IPS-20b (cell line): Measurements from ENCODE around the gene SND1.

Experiments
- H3K27ac ChIP-seq: one replicate; pipeline ENCODE4 v1.5.1; 2013; ENCODE audit warnings: low read length
- H3K27me3 ChIP-seq: 2 replicates; pipeline ENCODE4 v1.6.1; 2013; ENCODE audit warnings: mild to moderate bottlenecking, low read length, inconsistent platforms; ENCODE audit not compliant: insufficient read depth
- H3K36me3 ChIP-seq: 2 replicates; pipeline ENCODE4 v1.6.1; 2013; ENCODE audit warnings: low read depth, mild to moderate bottlenecking, inconsistent platforms, low read length, moderate library complexity; ENCODE audit not compliant: insufficient read depth
- H3K4me1 ChIP-seq: 2 replicates; pipeline ENCODE4 v1.6.1; 2013; ENCODE audit warnings: mild to moderate bottlenecking, control low read depth, inconsistent platforms, low read length, moderate library complexity; ENCODE audit not compliant: insufficient read depth
- H3K4me3 ChIP-seq: 2 replicates; pipeline ENCODE4 v1.5.1; 2013; ENCODE audit warnings: mild to moderate bottlenecking, low read length, inconsistent platforms
- H3K9ac ChIP-seq: 2 replicates; pipeline ENCODE4 v1.6.1; 2013; ENCODE audit warnings: low read depth, mild to moderate bottlenecking, inconsistent platforms, low read length, moderate library complexity
- H3K9me3 ChIP-seq: 2 replicates; pipeline ENCODE4 v1.6.1; 2013; ENCODE audit warnings: mild to moderate bottlenecking, low read depth, low read length, inconsistent platforms; ENCODE audit not compliant: insufficient read depth

SND1 gene

DNA sequence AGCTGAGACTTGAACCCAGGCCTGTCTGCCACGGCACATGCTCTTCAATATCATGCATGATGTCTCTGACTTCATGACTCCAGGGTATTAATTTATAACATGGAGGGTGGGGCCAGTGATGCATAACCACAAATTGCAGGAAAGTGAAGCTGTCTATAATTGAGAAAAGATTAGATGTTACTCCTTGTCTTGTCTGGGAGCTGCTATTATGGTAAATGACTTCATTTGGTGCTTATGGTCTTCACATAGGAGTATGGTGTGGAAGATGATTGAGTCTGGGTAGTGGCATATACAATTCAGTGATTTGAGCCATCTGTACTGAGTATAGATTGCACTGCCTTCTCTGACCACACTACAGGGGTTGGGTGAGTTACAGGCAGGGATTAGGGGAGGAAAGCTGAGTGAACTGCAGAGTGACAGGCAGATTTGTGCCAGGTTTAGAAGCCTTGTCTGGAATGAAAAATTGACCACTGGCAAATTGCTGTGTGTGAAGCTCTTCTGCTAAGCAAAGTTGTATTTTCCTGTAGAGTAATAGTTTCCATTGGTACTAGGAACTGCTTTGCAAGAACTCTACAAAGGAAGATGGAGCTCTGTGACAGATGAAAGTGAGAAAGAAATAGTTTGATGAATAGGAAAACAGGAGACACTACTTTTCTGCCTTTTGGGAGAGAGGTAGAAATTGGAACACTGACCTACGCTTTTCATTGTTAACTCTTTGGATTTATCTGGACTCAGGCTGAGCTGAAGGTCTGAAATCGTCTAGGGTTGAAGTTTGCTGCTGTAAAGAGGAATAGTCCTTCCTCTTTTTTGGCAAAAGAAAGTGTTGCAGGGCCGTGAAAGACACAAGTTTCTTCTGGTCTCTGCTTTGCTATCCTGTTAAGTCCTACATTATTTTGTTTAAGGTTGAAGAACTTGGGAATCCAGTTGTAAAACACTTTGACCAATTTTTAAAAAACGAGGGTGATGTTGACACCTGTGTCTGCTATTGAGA is 2.7 kb downstream of the SND1 start:
- Histone ChIP-seq H3K27me3 (no peaks in the 10 kb centered on the region), H3K9ac (no peak overlapping the region; the same call in 1 of the 2 replicates), H3K27ac (no peak overlapping the region), H3K4me1 (peaks cover 28% of the 10 kb centered on the region), H3K9me3 (no peaks in the 10 kb centered on the region), H3K36me3 (peaks cover 40% of the 10 kb centered on the region; the same call in 1 of the 2 replicates), H3K4me3 (peak overlapping the region; percentile 86)

DNA sequence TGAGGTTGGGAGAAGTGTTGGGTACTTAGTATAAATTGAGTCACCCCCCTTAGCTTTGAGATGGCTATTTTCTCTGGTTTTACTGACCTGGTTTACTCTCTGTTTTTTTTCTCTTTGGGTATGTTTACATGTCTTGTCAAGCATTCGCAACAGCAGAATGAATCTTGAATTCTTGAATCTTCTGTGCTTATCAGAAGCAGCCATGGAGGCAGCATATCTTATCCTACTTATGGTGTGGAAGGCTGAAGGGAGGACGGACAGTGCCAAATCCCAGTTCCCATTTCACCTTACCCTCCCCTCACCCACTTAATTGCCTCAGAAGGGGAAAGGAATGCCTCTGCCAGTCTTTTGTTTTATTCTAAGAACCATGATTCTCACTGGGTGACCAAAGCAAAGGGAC is 3.7 kb downstream of the SND1 start:
- peaks cover 36% of the 10 kb centered on the region for H3K4me1 ChIP-seq
- H3K27ac ChIP-seq, result no peak overlapping the region
- H3K9me3 ChIP-seq, result no peaks in the 10 kb centered on the region
- 0 out of 2 replicates have a peak overlapping the region, but pooled peaks have one; percentile 86 for H3K4me3 ChIP-seq
- peak overlapping the region; percentile 13 for H3K9ac ChIP-seq
- H3K27me3 ChIP-seq, result no peaks in the 10 kb centered on the region
- H3K36me3 ChIP-seq, result peaks cover 49% of the 10 kb centered on the region; the same call in 1 of the 2 replicates

DNA sequence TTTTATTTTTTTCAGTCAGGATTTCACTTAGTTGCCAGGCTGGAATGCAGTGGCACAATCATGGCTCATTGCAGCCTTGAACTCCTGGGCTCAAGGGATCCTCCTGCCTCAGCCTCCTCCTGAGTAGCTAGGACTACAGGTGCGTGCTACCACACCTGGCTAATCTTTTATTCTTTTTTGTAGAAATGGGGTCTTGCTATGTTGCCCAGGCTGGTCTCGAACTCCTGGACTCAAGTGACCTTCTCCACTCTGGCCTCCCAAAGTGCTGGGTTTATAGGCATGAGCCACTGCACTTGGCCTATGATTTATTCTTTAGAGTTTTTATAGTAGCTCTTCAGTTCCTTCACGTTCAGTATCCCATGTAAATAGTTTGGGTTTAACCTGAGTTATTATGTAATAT is 5.5 kb downstream of the SND1 start:
- Histone ChIP-seq H3K9ac (no peak overlapping the region), H3K4me1 (peaks cover 41% of the 10 kb centered on the region), H3K36me3 (peaks cover 58% of the 10 kb centered on the region; the same call in 1 of the 2 replicates), H3K27ac (no peak overlapping the region), H3K27me3 (no peaks in the 10 kb centered on the region), H3K4me3 (no peak overlapping the region), H3K9me3 (no peaks in the 10 kb centered on the region)

DNA sequence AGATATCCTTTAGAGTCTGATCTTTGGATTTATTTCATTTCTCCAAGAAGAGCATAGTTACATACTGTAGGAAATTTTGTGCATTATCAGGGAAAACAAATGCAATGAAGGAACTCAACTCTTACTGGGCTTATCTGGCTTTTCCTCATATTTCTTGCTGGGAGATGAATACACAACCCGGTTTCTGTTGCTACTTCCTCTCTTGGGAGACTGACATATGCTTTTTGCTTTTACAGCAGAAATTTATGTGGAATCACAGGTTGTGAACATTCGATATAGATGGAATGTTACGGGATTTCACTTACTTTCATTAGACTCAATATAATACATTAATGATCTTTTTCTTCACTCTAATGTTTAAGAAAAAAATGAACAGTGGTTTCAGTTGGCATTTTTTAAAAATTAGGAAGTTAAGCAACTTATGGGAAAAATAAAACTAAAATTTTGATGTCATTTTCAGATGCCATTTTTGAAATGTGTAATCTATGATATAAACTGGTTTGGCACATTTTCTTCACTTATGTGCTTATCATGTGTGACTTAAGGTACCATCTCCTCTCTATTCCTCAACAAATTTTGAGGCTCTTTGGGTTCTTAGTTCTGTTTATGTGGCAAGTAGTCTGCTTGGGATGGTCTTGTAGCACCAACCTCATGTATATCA is 7.1 kb downstream of the SND1 start:
- peaks cover 53% of the 10 kb centered on the region; the same call in 1 of the 2 replicates for H3K36me3 ChIP-seq
- H3K27ac ChIP-seq, result no peak overlapping the region

DNA sequence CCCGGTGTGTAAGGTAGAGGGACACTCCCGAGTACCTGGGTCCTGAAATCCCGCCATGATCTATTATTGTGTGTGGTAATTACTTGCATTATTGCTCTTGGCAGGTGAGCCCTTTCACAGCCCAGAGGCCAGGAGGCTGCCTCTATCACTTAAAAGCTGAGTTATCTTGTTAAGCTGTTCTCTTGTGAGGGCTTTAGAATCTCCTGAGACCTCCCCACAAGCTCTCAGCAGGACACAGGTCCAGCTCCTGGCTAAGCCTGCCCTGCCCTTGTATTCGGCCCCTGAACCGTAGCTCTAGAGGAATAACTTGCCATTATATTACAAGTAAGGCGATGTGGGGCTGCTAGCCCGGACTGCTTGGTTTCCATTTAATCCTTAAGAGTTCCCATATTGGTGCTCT is 13.9 kb downstream of the SND1 start:
- Histone ChIP-seq H3K4me1 (peaks cover 34% of the 10 kb centered on the region), H3K9me3 (no peaks in the 10 kb centered on the region), H3K4me3 (peak overlapping the region; percentile 52; the same call in 1 of the 2 replicates), H3K9ac (no peak overlapping the region), H3K27me3 (no peaks in the 10 kb centered on the region), H3K36me3 (peaks cover 14% of the 10 kb centered on the region), H3K27ac (no peak overlapping the region)

More for the DNA sequence above, 7.1 kb downstream of the SND1 start:
- Histone ChIP-seq H3K27me3 (no peaks in the 10 kb centered on the region), H3K4me1 (peaks cover 36% of the 10 kb centered on the region), H3K9ac (no peak overlapping the region), H3K9me3 (no peaks in the 10 kb centered on the region), H3K4me3 (no peak overlapping the region)

DNA sequence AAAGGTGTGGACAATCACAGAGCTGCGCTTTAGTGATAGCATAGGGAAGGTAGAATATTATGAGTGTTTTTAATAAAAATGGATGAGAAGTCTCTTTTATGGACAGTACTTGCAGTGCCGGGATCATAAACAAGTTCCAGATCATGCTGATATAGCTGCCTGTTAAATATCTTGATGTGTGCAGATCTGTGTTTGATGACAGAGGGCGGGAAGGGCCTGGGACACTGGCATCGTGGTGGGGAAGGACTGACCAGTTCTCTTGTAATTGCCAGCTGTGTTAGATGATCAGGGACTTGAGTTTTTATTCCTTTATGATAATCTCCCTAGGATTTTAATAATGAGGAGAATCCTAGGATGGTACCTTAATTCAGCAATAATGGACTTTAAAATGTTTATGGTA is 14.6 kb downstream of the SND1 start:
- Histone ChIP-seq H3K9ac (0 out of 2 replicates have a peak overlapping the region, but pooled peaks have one; percentile 3), H3K36me3 (peaks cover 7% of the 10 kb centered on the region), H3K27me3 (no peaks in the 10 kb centered on the region), H3K27ac (no peak overlapping the region), H3K9me3 (no peaks in the 10 kb centered on the region), H3K4me1 (peaks cover 28% of the 10 kb centered on the region), H3K4me3 (peak overlapping the region; percentile 29; the same call in 1 of the 2 replicates)

DNA sequence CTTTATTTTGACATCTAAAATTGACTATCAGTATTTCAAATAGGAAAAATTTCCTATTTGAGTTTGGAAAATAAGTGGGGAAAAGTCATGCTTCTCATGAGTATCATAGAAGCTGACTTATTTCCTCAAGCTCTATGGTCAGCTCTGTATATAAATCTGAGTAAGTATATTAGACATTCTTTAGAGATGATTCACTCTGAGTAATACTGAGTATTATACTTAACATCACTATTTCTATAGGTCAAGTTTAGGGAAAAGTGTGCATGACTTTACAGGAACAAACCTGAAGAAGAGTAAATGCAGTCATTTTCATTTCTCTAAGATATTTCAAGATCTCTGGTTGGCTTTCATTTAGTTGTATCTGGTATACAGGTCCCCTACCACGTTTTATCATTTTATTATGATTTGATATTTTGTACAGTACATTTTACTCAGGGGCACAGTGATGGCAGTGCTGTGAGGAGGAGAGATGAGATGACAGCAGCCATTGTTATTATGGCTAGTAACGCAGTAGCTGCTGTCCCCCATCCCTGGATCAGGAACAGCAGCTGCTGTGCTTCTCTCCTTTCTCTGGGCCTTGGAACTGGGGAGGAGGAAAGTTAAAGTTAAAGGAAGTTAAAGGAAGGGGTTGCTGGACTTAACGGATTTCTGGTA is 15.2 kb downstream of the SND1 start:
- H3K27me3 ChIP-seq, result no peaks in the 10 kb centered on the region
- peaks cover 27% of the 10 kb centered on the region for H3K4me1 ChIP-seq
- H3K36me3 ChIP-seq, result peaks cover 7% of the 10 kb centered on the region
- H3K9me3 ChIP-seq, result no peaks in the 10 kb centered on the region
- no peak overlapping the region for H3K4me3 ChIP-seq
- H3K9ac ChIP-seq, result 0 out of 2 replicates have a peak overlapping the region, but pooled peaks have one; percentile 3
- H3K27ac ChIP-seq, result no peak overlapping the region

DNA sequence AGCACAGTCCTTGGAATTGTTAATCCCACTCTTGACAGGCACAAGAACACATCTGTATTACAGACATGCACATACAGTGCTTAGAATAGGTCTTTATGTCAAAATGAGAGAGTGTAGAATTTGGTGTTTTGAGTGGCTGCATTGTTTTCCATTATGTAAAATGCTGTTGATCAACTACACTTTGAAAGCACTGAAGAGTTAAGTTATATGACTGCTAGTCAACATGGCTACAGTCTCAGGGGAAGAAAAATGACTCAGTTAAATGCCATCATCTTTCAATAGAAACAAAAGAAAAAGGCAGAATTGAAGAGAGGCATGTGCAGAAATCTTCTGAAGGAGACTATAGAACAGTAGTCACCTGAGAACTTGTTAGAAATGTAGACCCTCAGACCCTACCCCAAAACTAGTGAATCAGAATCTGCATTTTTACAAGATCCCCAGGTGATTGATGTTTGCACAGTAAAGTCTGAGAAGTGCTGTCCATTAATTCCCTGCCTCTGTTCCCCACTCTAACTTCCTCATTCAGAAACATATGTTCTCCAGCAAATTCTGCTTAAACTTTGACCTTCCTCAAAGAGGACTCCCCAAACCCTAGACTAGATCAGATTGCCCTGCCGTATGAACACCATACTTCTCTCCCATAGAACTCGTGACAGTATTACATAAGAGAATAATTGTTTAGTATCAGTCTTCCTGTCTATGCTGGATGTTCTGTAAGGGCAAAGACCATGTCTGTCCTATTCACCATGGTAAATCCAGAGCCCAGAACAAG is 16.0 kb downstream of the SND1 start:
- no peak overlapping the region for H3K9ac ChIP-seq
- no peak overlapping the region for H3K4me3 ChIP-seq
- no peaks in the 10 kb centered on the region for H3K27me3 ChIP-seq
- no peak overlapping the region for H3K27ac ChIP-seq
- no peaks in the 10 kb centered on the region for H3K9me3 ChIP-seq
- peaks cover 27% of the 10 kb centered on the region for H3K4me1 ChIP-seq
- H3K36me3 ChIP-seq, result peaks cover 7% of the 10 kb centered on the region

DNA sequence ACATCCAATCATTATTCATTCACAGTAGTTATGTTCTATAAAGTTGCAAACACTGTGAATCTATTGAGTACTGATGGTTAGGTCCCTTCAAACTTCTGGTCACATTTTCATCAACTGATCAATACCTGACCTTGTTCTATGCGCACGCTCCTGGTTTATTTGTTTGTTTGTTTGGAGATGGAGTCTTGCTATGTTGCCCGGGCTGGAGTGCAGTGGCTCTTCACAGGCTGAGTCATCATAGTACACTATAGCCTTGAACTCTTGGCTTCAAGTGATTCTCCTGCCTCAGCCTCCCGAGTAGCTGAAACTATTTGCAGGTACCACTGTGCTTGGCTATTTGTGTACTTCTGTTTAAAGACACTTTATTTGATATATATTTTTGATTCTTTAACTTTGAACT is 19.3 kb downstream of the SND1 start:
- Histone ChIP-seq H3K36me3 (peaks cover 17% of the 10 kb centered on the region), H3K9me3 (no peaks in the 10 kb centered on the region), H3K27me3 (no peaks in the 10 kb centered on the region), H3K4me3 (no peak overlapping the region), H3K9ac (no peak overlapping the region), H3K4me1 (peaks cover 29% of the 10 kb centered on the region), H3K27ac (no peak overlapping the region)

DNA sequence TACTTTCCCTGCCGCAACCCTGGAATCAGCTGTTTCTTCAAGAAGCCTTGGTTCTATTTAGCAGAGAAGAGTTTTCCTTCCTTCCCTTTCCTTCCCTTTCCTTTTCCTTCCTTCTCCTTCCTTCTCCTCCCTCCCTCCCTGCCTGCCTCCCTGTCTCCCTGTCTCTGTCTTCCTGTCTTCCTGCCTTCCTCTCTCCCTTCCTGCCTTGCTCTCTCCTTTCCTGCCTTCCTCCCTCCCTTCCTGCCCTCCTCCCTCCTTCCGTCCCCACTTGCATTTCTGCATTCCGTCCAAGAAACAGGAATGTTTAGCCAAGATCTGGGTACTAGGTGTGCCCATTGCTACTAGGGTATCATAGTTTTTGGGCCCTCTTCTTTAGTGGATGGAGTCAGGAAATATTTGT is 21.9 kb downstream of the SND1 start:
- Histone ChIP-seq H3K4me3 (no peak overlapping the region), H3K36me3 (peaks cover 21% of the 10 kb centered on the region), H3K27ac (no peak overlapping the region), H3K4me1 (peaks cover 27% of the 10 kb centered on the region), H3K9me3 (no peaks in the 10 kb centered on the region), H3K9ac (no peak overlapping the region), H3K27me3 (no peaks in the 10 kb centered on the region)

DNA sequence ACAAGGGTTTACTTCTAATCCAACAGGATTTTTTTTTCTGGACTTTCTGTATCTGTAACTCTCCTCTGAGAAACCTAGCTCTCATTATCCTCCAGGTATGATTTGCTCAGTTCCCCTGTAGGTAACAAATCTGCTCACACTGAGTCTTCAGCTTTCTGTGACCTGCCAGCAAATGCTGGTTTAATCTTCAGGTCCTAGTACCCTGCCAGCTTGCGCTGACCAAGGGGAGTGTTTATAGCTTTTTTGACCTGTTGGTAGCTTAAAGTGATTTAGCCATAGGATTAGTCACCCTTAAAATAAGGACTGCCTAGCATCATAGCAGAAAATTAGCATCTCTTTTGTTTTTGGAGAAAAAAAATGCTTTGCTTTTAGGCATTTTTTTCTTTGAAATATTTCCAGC is 22.4 kb downstream of the SND1 start:
- Histone ChIP-seq H3K9me3 (no peaks in the 10 kb centered on the region), H3K9ac (0 out of 2 replicates have a peak overlapping the region, but pooled peaks have one; percentile 12), H3K36me3 (peaks cover 17% of the 10 kb centered on the region), H3K27ac (no peak overlapping the region), H3K4me1 (peaks cover 32% of the 10 kb centered on the region), H3K4me3 (no peak overlapping the region), H3K27me3 (no peaks in the 10 kb centered on the region)
